Iris pigment epithelial cell (primary cell): Measurements from ENCODE around the gene SFXN1.

ENCODE experiments used
- DNase-seq: peaks from one replicate; pipeline ENCODE4 v3.0.0-alpha.2; 2011; ENCODE audit warnings: low read depth

The SFXN1 gene

GRCh38 chr5:175541264-175541663 is 62.9 kb downstream of the SFXN1 start:
- no peak for DNase-seq

- DNase-seq, result no peak
Observed at GRCh38 chr5:175542232-175542965, 64.0 kb downstream of the SFXN1 start.

GRCh38 chr5:175542966-175543235 is 64.5 kb downstream of the SFXN1 start:
- no peak for DNase-seq

DNA sequence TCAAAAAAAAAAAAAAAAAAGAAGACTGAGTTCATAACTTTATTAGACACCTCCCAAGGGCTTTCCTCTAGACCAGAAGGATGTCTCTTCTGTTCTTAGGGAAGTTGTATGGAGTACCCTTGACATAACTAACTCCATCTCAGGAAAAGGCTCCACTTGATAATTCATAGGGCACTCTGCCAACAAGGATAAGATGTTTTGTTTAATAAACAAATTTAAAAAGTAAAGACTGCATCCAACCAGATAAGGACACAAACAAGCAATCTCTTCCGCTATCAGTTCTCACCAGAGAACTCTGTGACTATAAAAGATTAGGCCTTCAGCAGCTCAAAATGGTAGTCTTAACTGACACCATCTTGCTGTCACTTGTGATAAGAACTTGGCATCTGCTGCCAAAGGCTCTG is 65.8 kb downstream of the SFXN1 start:
- no peak for DNase-seq

- no peak for DNase-seq
Observed at GRCh38 chr5:175544586-175544985, 66.2 kb downstream of the SFXN1 start.

- DNase-seq, result no peak
Observed at GRCh38 chr5:175547842-175548241, 69.5 kb downstream of the SFXN1 start.

- no peak for DNase-seq
Observed at GRCh38 chr5:175548626-175549311, 70.4 kb downstream of the SFXN1 start.

DNA sequence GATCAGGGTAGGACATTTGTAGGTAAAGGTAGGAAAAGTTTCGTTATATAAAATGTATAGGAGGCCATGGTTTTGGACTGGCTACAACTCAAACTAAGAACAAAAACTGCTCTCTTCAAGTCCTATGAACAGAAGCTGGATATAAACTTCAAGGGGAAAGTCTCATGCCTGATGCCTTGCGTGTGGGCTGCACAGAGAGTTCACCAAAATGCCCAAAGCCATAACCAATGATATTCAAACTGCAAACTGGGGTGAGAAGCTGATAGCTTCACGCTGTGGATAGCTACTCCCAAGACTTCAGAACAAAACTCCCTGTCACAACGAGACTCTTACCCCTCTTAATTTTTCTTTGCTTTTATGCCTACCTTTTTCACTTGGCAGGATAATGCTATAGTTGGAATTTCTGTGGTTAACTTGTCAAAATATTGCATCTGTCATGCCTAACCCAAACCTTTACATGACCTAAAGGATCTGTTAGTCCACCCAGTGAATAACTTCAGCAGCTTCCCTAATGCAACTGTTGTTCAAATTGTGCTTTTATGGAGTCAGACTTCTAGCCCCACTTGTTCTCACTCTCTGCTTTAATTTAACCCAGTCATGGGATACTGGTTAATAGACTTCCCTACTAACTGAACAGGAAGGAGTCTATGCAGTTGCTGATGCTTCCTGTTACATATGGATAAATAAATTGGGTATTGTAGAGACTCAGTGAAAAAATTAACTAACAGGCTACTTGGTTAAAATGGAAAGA is 71.9 kb downstream of the SFXN1 start:
- DNase-seq, result no peak

DNA sequence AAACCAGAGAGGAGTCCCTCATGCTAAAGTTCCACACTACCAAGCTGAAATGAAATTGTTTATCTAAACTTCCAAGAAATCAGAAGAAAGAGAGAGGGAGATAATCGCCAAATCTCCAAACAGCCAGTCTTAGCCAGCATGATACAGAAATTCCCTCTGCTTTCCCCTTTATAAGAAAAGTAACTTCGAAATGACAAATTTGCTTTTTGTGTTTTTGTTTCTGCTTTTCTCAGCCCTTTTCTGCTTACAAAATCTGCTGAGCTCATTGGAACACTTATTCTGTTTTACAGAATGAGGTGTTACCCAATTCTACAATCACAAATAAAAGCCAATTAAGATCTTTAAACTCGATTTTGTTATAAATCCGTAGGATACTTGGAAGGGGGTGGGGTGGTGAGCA is 72.9 kb downstream of the SFXN1 start:
- DNase-seq, result no peak

DNA sequence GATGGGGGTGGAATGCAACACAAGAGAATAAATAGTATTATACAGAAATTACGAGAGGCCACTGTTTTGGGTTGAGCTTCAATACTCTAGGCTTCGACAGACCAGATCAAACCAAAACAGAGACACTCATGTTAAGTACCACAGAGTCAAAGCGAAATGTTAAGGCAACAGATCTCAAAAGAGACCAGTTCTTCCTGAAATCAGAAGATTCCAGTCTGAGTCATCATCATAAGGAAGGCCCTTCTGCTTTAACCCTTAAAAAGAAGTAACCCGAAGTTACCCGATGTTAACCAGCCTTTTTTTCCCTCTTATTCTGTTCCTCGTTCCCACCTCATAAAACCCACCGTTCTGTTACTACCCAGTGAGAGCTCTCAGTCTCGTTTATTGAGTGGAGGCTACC is 75.9 kb downstream of the SFXN1 start:
- no peak for DNase-seq

DNA sequence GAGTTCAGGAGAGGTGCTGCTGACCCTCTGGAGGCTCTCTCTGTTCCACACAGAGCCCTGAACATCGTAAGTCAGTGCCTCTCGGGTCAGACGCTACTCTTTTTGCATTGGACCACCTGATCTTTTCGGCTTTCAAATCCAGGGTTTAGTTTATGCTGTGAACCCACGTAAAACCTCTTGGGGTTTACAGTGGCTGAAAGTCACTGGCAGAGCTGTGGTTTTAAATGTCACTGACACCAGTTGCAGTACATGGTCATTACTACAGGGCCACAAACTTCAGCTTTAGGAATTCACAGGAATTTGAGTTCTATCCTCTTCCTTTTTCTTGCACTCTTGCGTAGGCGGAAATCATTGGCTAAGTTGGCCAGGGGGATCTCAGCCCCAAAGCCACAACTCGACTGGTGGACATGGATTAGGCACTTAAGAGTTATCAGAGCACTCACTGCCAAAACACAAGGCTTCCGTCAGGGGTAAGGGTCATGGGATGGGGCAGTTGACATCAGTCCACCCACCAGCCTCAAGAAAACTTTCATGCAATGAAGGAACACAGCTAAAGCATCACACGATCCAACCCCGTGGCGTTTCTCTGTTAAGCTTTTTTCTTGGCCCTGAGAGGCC is 76.9 kb downstream of the SFXN1 start:
- DNase-seq, result no peak

DNA sequence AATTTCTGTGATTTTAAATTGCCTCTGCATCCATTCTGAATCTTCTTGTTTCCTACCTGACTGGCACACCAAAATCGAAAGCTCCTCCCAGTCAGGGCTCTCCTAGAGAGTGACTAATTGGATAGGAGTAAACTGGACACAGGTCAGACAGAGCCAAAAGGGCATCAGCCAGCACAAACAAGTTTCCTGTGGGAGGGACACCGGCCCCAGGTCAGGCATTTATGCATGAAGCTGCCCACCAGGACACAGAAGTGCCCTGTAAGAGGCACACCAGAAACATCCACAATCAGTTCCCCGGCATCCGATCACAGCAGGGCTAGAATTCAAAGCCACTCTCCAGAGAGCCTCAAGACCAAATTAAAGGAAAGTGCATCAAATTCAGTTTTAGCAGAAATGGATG is 78.4 kb downstream of the SFXN1 start:
- DNase-seq, result no peak

DNA sequence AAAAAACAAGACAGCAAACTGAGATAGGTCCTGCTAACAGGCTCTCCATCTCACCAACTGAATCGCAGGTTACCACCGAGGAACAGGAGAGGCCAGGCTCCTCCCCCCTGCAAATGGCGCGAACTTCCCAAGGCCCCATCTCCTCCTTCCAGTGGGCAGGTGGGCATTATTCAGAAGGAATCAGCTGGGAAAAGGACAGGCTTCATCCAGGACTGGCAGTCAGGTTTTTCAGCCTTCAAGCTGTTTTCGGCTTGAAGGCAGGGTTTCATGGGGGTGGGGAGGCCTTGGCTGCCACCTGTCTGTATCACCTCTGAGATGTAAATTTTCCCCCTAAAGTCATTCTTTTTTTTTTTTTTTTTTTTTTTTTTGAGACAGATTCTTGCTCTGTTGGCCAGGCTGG is 79.4 kb downstream of the SFXN1 start:
- DNase-seq, result no peak

DNA sequence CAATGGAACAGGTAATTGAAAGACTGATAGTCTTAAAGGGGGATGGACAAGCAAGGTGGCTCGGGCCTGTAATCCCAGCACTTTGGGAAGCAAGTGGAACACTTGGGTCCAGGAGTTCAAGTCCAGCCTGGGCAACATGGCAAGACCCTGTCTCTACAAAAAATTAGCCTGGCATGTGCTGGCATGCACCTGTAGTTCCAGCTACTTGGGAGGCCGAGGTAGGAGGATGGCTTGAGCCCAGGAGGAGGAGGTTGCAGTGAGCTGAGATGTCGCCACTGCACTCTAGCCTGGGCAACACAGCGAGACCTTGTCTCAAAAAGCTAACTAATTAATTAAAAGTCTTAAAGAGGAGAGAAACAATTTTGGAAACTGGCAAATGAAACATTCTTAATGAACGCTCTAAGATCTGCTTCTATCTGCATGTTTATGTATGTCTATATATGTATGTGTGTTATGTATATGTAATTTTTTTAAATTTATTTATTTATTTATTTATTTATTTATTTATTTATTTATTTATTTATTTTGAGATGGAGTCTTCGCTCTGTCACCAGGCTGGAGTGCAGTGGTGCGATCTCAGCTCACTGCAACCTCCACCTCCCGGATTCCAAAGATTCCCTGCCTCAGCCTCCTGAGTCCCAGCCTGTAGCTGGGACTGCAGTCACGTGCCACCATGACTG is 80.6 kb downstream of the SFXN1 start:
- DNase-seq, result no peak

- DNase-seq, result no peak
Observed at GRCh38 chr5:175560011-175560410, 81.7 kb downstream of the SFXN1 start.

DNA sequence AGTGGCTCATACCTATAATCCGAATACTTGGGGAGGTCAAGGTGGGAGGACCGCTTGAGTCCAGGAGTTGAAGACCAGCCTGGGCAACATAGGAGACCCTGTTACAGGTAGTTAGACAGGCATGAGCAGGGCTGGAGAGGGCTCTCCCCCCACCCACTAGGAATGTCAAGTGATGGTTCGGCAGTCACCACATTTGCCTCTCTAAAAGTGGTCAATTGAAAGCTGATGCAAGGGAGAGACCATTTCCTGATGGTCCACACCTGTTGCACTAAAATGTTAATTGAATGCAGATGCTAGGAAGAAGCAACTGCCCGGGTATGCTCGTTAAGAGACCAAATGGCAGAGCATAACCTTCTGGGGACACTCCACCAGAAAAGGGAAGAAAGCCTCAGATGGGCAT is 82.7 kb downstream of the SFXN1 start:
- DNase-seq, result no peak

DNA sequence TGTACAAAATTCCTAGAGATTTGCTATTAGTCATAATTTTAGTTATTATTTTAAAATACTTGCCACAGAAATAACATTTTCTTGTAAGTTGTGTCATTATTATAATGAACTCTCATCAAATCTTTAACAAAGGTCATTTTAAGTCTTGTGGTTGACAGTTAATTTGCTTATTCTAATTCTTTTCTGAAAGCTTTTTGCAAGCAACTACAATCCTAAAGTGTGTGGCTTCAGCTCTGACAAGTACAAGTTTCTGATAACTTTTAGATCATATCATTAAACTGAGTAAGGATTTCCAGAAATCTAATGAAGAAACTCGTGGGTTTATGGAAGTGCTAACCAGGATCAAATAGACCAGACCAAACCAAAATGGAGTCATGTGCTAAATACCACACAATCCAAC is 86.4 kb downstream of the SFXN1 start:
- no peak for DNase-seq

- DNase-seq, result no peak
Observed at GRCh38 chr5:175566697-175567096, 88.3 kb downstream of the SFXN1 start.

DNA sequence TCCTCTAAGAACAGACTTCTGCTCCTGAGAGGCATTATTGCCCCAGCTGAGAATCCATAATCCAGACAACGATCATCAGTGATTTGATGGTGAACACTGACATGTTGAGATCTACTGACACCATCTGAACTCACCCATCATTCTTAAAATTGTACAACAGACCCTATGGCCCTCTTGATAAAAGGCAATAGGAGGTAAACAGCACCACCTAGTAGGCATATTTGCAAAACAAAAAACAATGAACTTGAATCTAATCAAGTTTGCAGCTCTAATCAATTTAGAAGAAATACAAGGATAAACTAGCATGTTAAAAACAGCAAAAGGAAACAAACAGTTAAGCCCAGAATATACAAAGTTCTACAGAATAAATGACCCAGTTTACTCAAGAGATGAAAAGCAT is 89.6 kb downstream of the SFXN1 start:
- DNase-seq, result no peak

GRCh38 chr5:175569701-175570100 is 91.3 kb downstream of the SFXN1 start:
- DNase-seq, result no peak

DNA sequence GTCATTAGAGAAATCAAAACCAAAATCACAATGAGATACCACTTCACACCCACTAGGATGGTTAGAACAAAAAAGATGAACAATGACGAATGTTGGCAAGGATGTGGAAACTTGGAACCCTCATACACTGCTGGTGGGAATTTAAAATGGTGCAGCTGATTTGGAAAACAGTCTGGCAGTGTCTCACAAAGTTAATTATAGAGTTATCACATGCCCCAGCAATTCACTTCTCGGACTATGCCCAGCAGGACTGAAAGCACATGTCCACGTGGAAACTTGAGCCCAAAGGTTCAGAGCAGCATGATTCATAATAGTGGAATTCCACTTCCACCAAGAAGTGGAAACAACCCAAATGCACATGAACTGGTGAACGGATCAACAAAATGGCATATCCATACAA is 94.5 kb downstream of the SFXN1 start:
- DNase-seq, result peak; percentile 42

DNA sequence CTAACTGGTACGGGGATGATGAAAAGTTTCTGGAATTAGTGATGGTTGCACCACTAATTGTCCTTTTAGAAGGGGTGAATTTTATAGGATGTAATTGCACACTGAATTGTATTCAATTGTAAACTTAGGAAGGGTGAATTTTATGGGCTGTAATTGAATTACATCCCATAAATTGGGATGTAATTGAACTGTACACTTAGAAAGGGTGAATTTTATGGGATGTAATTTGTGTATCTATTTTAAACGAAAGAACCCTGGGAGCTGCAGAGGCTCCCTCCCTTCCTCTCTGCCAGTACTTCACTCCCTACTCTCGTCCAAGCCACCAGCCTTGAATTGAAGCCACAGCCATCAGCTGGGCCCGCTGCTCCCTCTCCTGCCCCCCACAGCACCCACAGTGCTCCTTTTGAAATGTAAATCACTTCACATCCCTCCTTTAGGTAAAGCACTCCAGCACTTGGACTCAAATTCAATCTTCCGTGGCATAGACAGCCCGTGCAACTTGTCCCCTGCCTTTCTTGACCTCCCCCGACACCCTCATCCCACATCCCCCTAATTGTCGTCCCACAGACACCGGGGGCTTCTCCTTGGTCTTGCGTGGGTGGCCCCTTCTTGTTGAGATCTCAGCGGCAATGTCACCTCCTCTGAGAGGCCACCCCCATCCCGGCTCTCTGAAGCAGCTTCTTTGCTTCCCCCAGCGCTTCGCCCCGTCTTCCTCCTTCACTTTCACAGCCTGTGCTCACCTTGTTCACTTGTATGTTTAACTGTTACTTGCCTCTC is 95.3 kb downstream of the SFXN1 start:
- DNase-seq, result no peak
